Heart left ventricle (tissue), 13 donors: ENCODE data around the gene STRBP.

Experiments used
- POLR2A ChIP-seq, 2 donors: fragments of 450-650 bp; IDR thresholded peaks; one replicate each; pipeline ENCODE4 v1.6.1; 2017; ENCODE audit warnings: antibody characterized with exemption in 2 of 2, mild to moderate bottlenecking in 2 of 2, moderate library complexity in 2 of 2
- TF ChIP-seq, protein P1 (sequence below), 12 donors: fragments of 200-600 bp; sonication (generic) in 4 of 12; IDR thresholded peaks; one replicate each; pipeline versions ENCODE4 v1.5.0 to v1.8.0; 2018 to 2022; ENCODE audit warnings: antibody characterized with exemption in 12 of 12, mild to moderate bottlenecking in 5 of 12
- donor health status: ischemic (EF 13 %, LVEDD 7.1; RV severe dilation, severe dysfunction).
- donor health status: DM: no; HTN: yes; CAD: no.
- donor health status: DM: no; HTN: no; CAD: no.
- donor health status: ischemic (EF 25% LVEDD 6.9; RV normal size, moderate dysfunction).
- donor health status: ischemic (EF 25% LVEDD 5.7; RV mildly dilated, moderate dysfunction).
- donor health status: ischemic (EF 35%, LVEDD 5.7; RV mildly dilated, moderate dysfunction).
- donor health status: nonischemic (EF 11% LVEDD 7.7; RV severe dilation, severe dysfunction).
- donor health status: DM: yes; HTN: yes; CAD: no.
- donor health status: PGD.
- donor health status: ischemic (EF 29% LVEDD 5.4; RV normal size, mild dysfunction).
- donor health status: nonischemic (EF 23%, LVEDD 6.1; RV moderate dilation, normal function).

DNA sequence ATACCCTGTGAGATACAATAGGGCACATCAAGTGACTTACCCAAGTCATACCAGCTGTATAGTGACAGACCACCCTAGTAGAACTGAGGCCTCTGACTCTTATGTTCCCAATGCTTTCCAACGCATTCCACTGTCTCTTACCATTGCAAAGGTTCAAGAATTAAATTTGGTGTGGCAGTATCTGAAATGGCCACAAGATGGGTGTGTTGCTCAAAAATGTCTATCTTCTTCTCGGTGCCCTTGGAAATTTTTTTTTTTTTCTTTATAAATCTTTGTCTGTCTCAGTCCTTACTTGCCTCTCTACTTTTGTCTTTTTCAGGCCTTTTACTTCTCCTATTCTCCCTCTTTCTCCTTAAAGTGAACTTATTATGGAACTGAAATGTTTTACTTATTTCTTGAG, 186.6 kb downstream of the STRBP start:
- TF ChIP-seq, protein P1, sequence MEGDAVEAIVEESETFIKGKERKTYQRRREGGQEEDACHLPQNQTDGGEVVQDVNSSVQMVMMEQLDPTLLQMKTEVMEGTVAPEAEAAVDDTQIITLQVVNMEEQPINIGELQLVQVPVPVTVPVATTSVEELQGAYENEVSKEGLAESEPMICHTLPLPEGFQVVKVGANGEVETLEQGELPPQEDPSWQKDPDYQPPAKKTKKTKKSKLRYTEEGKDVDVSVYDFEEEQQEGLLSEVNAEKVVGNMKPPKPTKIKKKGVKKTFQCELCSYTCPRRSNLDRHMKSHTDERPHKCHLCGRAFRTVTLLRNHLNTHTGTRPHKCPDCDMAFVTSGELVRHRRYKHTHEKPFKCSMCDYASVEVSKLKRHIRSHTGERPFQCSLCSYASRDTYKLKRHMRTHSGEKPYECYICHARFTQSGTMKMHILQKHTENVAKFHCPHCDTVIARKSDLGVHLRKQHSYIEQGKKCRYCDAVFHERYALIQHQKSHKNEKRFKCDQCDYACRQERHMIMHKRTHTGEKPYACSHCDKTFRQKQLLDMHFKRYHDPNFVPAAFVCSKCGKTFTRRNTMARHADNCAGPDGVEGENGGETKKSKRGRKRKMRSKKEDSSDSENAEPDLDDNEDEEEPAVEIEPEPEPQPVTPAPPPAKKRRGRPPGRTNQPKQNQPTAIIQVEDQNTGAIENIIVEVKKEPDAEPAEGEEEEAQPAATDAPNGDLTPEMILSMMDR (IDR thresholded peaks at IDR 0.05) = peak; percentile 26 to 63 (median 46)
- TF ChIP-seq POLR2A (IDR thresholded peaks at IDR 0.05) = no peak
